HG03280 (cell line): ENCODE measurements around the gene QTRT2.
A peak's percentile ranks its signal among the peaks of the same experiment; 100 is the strongest.

ENCODE experiments used
- ATAC-seq: cut with Tn5 transposase; IDR thresholded peaks from one replicate; pipeline ENCODE4 v1.9.1; 2021; ENCODE audit warnings: mild to moderate bottlenecking, moderate library complexity; ENCODE audit not compliant: unreplicated experiment

QTRT2 gene

DNA sequence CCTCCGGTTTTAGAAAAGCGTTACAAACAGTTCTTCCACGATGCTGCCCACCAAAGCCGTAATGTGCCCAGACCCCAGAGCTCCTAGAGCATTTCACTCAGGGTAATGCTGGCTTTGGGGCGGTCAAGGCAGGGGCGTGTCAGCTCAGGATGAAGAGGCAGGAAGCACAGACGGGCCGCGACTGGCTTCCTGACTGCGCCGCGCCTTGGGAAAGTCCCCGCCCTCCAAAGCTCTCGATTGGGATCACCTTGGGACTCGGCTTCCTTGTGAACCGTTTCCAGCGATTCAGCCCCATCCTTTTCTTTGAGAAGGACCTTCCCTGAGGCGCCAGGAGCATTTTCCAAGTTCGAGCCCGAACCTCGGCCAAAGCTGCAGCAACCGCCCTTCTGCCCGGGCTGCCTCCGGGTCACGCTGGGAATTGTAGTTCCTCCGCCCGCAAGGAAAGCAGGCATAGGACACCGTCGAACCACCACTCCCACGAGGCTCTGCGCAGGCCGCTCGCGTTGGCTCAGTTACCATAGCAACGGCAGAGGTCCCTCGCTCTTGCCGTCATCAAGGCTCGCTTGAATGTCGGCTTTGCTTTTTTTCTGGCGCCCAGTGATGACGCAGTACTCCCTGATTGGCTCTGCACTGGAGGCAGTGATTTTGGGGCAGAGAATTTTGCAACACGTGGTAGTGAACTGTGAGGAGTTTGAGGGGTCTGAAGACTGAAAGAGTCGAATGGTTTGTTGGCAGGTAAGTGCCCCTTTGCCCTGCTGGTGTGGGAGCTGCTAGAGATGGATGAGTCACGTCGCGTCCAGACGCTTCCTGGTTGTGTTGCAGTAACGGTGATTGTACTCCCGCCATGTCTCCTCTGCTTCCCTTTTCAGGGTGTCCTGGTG lies at the start of gene QTRT2, which contains the start of gene CCDC191:
Gene QTRT2 (plus strand): TSS at position 608 of the 881 bp plus-strand sequence. CDS start 8,521 bp downstream, outside the sequence.
Gene CCDC191 (minus strand): TSS at position 397 of the 881 bp plus-strand sequence. CDS start 60 bp downstream, at position 337.
- ATAC-seq, result peak; percentile 97

DNA sequence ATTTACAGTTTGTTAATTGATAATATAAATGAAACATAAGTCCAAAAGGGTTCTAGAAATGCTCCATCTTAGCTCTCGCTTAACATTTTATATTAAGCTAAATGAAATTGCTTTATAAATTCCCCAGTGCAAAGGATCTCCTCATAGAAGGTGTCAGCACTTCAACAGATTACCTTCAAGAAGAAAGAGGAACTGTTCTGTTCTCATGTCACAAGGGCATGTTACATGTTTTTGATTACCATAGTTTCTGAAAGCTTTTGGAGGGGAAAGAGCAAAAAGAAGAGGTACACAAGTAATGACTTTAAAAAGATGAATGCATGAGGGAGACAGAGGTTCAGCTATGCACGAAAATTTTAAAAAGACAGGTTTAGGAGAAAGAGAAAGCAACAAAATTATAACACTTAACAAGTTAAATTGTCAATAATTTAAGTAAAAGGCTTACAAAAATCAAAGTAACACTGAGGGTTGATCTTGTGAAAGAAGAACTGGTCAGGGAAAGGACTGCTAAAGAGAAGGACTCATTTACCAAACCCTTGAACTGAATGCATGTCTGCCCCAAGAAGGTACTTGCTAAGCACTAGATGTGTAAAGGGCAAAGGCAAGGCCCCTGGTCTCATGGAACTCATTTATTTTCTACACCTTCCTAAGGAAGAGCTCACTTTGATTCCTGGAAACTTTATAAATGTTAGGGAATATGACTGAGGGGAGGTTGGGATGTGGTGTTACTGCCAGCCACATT lies 45.3 kb upstream of the QTRT2 start:
- ATAC-seq, result peak; percentile 88

DNA sequence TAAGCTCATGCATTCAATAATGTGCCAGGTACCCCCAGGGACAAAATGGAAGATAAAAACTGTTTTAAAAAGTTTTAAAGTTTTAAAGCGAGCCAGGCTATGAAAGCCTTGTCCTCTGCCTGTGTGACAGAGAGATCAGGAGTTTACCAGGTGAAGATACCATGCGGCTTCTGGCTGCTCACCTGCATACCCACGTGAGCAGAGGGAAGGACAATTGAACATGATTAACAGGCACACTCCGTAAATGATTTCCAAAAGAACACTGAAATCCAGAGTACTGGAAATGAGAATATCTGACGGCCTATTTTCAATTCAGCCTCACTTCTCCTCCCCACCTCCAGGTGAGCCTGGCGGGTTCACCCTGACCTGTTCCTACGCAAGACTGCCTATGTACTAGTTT lies 42.3 kb upstream of the QTRT2 start:
- no peak for ATAC-seq

DNA sequence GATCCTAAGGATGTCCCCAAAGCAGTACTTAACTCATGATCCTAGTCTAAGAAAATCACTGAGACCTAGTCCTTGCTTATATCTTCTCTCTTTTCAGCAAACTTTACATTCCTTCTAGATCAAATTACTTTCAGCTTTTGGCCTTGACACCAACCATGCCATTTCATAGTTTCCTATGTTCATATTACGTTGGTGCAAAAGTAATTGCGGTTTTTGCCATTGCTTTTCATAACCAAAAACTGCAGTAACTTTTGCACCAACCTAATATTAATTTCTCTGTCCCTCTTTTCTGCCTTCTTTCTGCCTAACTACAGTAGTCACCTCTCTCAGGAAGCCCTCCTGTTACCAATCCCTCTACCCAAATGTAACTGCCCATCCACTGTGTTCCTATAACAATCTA lies 37.1 kb upstream of the QTRT2 start:
- ATAC-seq, result no peak

DNA sequence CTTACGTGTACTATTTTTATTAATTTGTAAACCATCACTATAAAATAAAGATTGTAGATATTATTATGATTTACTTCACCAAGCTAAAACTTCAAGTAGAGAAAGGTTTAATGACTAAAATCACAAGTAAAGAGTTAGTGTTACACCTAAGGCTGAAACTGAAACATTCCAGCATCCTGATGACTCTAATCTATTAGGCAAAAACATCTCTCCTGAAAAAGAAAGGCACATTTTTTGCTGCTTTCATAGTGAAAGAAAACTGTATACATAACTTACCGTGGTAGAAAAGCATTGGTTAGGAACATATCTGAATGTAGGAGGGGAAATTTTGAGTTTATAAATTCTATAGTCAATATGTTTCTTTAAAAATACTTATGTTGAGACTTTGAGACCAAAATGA lies 35.6 kb upstream of the QTRT2 start:
- no peak for ATAC-seq

DNA sequence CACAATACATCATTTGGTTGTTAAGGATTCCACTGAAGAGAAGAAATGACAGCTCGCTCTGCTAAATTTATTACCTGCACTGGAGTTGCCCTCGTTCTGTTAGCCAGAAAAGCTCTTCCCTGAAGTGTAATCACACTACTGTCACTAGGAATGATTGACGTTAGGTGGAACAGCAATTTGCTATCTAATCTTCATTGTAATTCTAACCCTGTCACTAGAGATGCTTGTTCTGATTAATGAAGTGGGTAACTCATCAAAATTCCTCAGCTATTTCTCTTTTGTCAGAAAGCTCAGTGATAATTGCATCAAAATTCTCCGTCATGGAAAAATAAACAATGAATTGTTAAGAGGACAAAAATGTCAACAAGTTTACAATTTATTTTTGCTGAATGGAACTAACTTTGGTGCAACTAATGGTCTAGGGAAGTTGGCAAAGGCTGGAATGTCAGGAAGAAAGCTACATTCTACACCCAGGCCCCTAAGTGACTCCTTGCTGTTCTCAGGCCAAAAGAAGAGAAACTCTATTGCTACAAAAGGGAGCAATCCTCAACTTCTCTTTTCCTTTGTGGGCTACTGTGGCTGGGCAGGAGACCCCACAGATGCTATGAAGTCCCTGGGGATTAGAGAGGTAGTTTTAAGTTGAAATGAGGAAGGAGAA lies 34.3 kb upstream of the QTRT2 start:
- no peak for ATAC-seq

DNA sequence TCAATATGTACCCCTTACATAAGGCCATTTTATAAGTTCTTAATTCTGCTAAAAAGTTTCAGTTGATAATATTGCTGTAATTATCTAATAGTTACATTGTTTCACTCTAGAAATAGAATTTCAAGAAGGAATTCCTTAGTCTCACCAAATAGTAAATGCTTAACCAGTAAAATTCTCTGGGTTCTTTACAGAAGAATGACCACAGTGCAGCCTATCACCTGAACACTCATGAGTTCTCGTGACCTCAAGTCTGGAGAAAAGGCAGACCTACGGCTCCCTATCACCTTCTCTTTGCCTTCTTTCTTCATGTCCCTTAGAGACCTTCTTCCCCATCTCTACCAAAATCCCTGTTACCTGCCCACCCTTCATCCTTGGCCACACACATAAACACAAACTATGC lies 31.1 kb upstream of the QTRT2 start:
- ATAC-seq, result no peak

DNA sequence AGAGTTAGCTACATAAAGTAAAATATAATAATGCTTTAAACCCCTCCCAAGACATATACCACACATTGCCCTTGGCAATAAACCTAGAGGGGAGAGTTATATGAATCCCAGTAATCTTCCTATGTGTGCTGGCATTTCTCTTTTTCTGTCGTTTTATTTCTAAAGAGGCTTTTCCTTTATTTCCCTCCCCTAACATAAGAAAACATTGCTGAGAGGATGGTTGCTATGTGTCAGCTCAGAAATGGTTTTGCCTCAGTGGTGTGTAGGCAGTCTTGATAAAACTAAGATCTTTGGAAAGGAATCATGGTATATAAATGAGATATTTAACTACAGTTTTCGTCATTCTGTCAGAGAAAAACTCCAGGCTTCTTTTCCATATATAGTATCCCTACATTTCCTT lies 30.2 kb upstream of the QTRT2 start:
- ATAC-seq, result no peak

DNA sequence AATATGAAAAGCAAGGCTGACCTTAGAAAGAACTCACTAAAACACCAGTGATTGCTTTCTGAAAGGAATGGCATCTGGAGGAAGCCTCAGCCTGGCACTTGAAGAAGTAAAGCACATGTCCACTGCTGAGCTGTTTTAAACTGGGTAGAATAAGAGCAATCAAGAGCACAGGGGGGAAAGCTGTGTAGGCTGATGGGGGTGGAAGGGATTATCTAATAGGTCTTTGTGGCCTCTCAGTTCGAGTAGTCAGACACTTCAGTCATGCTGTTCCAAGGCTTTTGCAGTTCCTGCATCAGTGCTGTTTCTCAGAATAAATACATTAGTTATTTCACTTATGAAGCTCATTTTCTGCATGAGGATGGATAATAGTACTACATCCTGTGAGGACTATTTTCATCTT lies 22.8 kb upstream of the QTRT2 start:
- no peak for ATAC-seq

DNA sequence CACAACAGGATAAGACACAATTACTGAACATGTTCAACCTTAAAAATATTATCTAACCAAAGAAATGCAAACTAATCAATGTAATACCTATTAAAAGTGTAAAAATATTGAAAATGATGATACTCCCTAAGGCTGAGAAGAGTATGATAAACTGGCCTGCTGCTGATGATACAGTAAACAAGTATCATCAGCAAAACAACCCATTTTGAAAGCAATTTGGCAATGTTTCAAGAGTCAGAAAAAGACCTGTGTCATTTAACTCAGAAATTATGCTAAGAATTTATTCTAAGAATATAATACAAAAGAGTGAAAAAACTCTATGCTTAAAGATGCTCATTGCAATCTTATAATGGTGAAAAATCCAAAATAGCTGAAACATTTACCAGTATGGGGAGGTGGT lies 22.3 kb upstream of the QTRT2 start:
- no peak for ATAC-seq

DNA sequence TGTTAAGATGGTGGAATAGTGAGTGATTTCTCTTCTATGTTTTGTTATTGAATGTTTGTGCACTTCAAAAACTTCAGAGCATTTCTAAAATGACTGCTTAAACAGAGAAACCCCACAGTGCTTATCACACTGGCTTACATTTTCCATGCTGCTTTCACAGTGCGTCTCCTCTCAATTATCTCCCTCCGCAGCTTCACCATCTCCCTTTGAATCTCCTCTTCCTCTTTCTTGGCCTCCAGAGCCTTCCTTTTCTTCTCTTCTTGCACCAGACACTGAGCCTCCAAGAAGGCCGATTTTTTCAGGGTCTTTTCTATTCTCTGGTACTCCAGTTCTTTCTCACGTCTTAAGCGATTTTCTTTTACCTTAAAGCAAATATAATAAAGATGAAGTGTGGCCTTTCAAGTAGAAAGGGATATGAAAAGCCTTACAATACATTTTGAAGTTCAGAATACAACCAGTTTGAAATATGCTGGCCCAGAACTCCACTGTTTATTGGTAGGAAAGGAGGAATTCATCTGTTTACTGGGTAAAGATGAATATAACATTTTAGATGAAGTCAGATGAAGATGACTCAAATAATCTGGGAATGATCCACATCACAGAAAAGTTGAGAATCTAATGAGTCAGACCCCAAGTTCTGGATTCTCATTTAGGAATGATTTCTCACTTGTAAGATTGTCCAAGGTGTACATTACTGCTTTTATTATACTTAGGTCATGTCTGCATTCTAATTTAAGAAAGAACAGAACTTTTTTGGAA lies 21.6 kb upstream of the QTRT2 start:
- ATAC-seq, result no peak

DNA sequence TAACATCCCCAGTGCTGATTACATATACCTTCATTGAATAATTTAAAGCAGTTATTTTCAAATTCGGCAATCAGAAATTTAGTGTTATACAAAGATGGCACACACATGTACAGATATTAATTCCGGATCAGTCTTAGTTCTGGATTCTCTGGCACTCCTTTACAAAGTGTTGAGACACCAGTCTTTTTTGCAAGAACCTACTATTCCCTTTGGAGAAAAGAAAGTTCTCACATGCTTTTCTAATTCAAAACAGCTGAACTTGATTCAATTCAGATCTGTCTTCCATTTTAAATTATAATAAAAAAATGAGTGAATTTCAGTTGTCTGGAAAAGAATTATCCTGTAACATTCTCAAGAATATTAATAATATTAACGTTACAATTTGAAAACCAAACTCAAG lies 20.6 kb upstream of the QTRT2 start:
- no peak for ATAC-seq

DNA sequence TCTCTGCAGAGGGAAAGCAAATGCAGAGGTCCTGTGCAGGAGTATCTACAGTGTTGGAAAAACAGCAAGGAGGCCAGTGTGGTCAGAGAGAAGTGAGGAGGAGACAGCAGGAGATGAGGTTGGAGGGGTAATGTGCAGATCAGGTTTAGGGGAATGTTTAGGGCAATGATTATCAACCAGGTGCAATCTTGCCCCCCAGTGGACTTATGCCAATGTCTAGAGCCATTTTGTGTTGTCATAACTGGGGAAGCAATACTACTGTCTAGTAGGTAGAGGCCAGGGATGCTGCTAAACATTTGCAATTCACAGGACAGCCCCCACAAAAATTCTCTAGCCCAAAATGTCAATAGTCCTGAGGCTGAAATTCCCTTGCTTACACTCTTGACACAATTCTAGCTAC lies 13.3 kb upstream of the QTRT2 start:
- no peak for ATAC-seq

DNA sequence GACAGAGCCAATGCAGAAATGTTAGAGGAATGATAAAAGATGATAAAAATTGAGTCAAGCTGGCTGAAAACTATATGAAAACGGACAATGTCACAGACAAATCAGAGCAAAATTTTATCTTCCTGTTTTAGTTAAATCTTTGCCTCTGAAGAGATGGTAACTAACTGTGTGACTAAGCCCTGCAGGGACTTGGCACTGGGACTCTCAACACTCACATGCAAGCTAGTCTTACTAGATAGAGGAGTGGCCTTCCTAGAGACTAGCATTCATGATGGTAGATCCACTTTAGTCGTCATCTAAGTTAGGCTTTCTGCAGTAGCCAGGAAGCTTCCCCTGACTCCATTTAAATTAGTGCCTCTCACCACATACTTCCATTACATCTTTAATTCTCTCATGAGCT lies 4.3 kb upstream of the QTRT2 start:
- ATAC-seq, result no peak

DNA sequence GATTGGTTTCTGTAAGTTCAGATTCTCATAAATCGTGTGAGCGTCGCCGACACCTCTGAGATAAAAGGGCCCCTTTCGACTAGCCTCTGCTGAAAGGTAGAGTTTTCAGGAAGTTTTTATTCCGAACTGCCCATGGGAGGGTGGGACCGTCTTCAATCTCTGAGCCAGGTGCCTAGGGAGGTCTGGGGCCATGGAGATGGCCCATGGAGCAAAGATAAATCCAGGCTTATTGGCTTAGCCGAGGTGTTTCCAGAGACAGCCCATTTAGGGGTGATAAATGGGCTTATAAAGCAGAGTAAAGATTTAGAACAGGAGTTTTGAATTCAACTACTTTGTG lies 442 bp downstream of the QTRT2 start:
- peak; percentile 8 for ATAC-seq

DNA sequence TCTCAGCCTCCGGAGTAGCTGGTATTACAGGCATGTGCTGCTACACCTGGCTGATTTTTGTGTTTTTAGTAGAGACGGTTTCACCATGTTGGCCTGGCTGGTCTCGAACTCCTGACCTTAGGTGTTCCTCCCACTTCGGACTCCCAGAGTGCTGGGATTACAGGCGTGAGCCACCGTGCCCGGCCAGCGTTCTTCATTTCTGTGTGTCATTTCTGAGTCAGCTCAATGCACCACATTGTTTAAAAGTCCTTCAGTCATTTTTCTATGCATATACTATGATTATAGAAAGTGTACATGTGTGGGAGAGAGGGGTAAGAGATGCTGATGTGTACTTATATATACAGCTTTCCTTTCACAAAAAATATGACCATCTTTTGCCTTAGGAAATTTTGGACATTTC lies 2.1 kb downstream of the QTRT2 start:
- no peak for ATAC-seq

DNA sequence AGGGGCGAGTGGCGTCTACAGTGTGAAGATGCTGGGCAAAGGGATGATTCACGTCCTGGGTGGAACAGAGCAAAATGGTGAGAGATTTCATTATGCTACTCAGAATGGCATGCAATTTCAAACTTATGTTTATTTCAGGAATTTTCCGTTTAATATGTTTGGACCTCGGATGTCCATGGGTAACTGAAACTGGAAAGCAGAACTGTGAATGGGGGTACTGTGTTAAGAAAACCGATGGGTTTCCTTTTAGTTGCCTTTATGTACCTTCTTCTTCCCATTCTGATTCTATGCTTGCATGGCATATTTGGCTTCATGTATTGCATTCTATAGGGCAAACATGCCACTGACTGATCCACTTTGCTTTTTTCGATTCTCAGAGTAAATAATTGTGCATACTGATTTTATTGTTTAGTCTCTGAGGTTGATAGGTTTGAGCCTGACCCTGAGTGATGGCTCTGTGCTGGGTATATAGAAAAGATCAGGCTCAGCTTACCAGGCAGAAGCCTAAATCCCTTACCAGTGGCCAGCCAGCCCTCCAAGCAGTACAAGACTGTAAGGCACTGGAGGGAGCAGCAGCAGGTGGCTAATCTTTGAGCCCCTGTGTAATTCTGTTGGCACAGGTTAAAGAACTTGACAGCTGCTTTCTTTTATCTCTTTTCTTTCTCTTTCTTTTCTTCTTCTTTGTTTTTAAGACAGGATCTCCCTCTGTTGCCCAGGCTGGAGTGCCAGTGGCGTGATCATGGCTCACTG lies 4.5 kb downstream of the QTRT2 start:
- no peak for ATAC-seq

DNA sequence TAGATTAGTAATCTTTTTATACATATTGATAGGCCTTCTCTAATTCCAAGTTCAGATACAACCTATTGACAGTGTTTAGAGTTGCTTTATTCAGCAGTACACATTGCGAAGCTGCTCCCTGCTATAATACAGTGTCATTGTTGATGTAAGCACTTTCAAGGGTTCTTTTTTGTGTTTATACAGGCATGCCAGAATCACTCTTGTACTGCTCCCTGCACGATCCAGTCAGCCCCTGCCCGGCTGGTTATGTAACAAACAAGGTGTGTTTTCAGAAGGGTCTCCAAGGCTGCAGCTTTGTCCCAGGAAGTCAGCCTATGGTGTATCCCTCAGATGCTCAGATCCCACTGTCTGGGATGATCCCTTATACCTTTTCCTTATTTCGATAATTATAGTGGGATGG lies 11.3 kb downstream of the QTRT2 start:
- no peak for ATAC-seq

DNA sequence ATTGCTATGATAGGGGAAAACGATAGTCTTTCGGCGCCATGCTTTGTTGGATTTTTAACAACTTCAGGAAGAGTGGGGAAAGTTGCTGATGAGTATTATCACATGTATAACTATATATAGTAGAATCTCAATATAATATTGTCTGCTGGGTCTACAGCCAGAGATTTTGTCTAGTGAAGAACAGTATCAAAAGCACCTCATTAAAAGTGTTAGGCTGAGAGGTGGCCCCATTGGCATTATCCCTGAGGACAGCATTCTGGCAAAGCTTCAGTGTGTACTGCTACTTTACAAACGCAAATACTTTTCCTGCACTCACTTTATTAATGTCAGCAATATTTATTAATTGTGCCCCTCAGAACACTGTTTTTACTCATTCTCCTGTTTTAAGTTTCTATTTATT lies 11.8 kb downstream of the QTRT2 start:
- ATAC-seq, result no peak

DNA sequence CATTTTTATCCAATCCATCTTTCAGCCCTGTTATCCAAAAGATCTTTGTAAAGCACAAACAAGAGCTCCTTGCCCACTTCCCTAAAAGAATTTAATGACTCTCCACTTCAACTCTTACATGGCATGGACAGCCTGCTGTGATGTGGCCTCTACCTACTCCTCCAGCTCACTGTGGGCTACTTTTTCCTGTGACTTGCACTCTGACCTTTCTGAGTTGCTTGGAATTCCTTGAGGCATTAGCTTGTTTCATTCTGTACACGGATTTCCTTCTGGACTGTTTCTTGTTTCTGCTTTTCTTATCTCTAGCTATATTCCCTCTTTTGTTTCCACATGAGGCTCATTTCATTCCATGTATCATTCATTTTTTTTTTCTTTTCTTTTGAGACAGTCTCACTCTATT lies 15.2 kb downstream of the QTRT2 start:
- ATAC-seq, result no peak
